RKO (cell line): Measurements from ENCODE around the gene MAN1C1.
"Not testable (repeated sequence)": the region's sequence is repeated elsewhere in the genome, so short reads cannot be mapped to it uniquely, and the experiment has no call there.

ENCODE experiments used
- DNase-seq: peaks from one replicate; pipeline ENCODE4 v3.0.0-alpha.2; 2016; ENCODE audit warnings: low spot score

MAN1C1 gene

DNA sequence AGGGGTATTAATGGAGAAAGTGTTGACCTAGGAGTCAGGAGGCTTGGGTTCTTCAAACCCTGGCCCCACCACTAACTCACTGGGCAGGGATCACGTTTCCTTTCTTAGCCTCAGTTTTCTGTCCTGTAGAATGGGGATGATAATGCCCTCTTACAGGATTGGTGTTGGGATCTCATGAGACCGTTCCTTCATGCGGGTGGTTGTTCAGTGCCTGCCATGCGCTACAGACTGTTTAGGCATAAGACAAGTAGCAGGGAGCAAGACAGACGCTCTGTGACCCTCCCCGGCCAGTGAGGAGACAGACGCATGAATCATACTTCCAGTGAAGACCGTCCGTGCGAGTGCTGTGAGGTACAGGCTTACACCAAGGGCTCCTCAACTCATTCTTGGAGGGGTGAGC, 81.7 kb downstream of the MAN1C1 start:
- DNase-seq, result no peak

- not testable (repeated sequence) for DNase-seq
Observed at GRCh38 chr1:25699059-25699458, 82.5 kb downstream of the MAN1C1 start.

DNA sequence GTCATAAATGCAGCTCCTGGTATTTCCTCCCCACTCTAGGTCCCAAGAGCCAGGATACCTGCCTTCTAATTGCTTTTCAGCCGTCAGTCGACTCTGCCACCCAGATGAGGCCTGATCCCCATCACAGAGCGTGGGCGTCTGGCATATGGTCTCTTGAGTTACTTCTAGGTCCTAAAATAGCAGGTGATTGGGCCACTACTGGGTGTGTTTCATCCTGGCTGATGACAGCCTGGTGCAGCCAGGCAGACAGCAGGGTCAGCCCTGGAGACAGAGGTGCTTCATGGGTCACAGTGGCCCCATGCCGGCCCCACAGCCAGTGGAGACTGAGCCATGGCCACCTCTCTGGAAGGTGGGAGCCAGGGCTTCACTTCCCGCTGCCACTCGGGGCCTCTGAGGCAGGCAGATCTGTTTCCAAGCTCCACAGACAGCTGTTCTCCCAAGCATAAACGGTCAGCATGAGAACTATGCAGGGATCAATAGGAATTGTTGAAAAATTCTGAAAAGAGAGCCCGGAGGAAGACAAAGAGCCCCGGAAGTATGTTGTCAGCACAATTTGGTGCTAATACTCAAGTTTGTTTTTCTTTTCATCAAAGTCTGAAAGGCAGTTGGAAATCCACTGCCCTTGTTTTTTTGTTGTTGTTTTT, 83.0 kb downstream of the MAN1C1 start:
- DNase-seq, result no peak

DNA sequence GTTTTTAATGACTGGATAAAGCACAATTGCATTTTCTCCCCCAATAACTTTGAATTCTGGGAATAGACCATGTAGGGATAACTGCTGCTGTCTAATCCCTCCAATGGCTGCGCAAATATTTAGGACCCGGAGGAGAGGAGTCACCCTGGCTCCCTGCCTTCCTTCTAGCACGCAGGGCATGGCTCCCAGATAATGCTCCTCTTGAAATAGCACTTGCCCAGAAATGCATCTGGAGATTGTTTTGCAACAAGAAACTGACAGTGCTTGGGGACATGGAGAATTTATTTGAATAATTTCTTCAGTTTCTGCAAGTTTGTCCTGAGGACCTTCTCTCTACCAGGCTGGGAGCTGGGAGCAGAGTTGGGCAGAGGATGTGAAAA, 83.5 kb downstream of the MAN1C1 start:
- DNase-seq, result no peak

- no peak for DNase-seq
Observed at GRCh38 chr1:25700626-25701025, 84.0 kb downstream of the MAN1C1 start.

DNA sequence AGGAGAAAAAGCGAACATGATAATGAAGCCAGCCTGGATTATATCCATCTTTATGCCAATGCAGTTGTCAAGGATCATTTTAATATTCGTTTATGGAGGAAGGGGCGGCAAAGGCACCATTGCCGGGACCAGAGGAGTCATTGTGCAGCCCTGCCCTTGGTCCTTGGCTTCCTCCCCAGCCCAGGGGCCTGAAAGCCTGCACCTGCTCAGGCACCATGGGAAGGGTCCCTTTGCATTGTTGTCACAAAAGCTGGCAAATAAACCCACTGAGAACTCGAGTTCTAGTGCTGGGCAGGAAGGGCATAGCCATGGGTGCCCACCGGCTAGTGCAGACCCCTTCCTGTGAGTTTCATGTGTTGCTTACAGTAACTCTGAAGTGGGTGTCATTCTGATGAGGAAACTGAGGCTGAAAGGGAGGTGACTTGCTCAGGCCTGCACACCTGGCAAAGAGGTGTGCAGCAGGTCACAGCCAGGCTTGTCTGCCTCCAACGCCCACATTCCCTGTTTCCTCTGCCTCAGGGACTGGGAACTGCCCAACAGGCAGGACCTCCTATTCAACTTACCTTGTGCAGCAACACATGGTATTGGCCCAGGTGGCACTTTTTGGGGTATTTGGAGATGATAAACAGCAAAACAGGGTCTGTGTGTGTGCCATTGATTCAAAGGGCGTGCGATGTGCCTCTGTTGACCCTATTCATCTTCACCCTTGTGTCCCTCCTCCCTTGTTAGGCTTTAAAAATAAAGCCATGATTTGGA, 84.6 kb downstream of the MAN1C1 start:
- DNase-seq, result no peak

- DNase-seq, result no peak
Observed at GRCh38 chr1:25702101-25702775, 85.6 kb downstream of the MAN1C1 start.

DNA sequence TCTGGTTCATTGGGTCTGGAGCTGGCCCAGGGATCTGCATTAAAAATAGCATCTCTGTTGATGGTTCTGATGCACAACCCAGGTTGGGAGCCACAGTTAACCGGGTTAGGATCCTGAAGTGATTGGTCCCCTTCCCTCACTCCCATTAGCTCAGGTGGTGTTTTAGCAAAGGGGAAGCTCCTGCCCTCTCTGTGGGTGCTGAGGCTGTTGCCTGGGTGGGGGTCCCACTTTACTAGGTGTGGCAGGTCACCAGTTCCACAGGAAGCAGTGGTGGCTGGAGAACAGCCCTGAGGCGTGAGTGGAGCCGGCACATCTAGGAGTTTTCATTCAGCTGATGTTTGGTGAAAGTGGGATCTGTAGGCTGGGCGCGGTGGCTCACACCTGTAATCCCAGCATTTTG, 86.5 kb downstream of the MAN1C1 start:
- DNase-seq, result no peak

DNA sequence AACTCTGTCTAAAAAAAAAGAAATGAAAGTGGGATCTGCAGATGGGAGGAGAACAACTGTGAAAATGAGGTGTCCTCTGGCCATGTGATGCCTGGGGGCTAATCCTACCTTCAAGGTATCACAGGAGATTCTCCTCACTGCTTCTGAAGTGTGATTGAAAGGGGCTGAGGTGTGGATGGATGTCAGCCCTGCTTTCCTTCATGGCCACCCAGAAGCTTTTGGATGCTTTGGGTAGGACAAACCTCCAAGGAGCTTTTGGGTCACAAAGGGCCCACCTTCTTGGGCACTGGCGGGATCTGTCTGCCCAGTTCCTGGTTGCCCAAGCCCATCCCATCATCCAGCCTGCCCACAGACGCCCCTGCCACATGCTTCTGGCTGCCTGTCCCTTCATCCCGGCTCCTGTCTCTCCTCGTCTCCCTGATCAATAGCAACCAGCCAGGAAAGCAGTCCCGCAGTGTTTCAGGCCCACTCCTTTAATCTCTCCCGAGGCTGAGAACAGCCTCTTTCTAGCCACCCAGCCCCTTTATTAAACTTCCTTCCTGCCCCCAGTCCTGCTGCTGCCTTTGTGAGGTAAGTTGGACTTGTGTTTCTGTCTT, 87.2 kb downstream of the MAN1C1 start:
- no peak for DNase-seq

GRCh38 chr1:25704267-25704691, 87.7 kb downstream of the MAN1C1 start:
- no peak for DNase-seq

- no peak for DNase-seq
Observed at GRCh38 chr1:25705699-25706098, 89.1 kb downstream of the MAN1C1 start.

GRCh38 chr1:25706146-25707089, 89.8 kb downstream of the MAN1C1 start:
- DNase-seq, result no peak

DNA sequence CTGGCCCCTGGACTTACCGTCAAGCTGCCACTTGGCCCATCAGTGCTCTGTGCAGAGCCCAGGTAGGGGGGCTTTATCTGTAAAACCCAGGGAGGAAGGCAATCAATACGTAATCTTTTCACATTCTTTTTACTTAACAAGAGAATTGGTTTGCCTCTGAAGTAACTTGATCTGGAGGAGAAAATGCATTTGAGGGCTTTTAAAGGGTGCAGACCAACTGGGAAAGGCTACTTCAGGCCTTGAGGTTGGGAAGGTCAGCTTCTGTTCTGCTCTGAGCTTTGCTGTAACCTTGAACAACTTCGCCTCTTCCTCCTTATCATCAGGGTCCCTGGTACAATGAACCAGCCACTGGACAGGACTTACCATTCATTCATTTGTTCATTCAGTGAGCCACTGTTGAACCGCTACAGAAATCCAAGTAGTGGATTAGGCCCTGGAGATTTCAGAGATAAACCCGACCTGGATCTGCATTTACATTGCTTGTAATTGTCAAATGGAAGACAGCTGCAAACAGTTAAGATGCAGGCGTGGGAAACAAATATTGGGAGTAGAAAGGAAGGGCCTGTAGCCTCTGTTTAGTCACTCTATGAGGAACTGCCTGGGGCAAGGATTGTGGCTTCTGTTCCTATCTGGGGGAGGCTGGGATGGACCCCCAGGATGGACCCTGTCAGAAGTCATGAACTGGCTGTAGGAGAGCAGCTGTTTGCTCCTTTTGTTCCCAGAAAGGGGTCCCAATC, 90.9 kb downstream of the MAN1C1 start:
- no peak for DNase-seq

DNA sequence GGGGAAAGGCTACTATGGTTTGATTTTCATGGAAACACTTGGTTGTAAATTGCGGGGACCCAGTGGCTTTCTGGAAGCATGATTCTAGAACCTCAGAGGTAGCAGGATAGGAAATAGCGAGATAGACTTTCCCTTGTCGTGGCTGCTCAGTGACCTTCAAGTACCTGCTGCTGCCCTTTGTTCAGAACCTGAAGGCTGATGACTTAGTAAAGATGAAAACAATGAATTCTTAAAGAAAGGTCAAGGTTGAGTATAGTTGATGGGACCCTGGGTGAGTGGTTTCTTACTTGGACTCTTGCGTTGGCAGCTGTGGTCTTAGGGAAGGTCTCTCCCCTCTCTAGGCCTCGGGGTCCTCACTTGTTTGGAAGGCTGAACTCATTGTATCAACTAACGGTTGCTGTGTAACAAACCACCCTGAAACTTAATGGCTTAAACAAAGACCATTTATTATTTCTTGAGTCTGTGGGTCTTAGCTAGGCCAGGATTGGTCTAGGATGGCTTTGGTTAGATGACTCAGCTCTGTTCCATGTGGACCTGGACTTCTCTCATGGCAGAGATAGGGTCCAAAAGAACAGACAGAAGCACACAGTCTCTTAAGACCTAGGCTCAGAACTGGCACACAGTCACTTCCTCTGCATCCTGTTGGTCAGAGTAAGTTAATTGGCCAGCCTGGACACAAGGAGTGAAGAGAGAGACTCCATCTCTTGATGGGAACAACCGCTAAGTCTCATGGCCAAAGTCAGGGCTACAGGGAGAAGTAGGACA, 94.2 kb downstream of the MAN1C1 start:
- DNase-seq, result no peak

- no peak for DNase-seq
Observed at GRCh38 chr1:25711555-25712298, 95.1 kb downstream of the MAN1C1 start.

DNA sequence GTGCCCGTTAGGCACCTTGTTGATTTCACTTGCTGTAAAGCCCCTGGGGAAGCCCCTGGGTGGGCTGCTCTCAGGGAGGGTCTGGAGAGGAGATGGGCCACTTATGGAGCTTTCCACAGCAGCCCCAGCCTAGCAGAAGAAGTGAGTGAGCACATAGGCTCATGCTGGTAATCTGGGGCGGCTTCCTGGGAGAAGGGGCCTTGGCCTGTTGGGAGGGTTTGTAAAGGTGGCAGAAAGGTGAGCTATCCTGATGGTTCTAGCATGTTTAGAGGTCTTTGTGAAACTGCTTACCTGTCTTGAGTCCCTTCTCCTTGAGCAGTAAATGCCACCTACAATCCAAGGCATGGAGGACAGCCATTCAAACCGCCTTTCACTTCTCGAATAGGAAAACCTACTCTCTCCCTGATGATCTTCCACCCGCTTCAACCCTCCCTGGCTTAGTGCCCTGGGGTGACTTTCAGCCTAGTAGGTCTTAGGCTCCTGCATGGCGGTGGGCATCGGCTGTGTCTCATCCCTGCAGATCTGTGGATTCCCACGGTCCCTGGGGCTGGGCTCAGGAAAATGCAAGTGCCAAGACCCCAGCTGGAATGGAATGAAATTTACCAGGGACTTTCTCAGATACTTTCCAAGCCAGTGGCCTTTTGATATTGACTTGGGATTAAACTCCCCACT, 95.8 kb downstream of the MAN1C1 start:
- DNase-seq, result no peak

DNA sequence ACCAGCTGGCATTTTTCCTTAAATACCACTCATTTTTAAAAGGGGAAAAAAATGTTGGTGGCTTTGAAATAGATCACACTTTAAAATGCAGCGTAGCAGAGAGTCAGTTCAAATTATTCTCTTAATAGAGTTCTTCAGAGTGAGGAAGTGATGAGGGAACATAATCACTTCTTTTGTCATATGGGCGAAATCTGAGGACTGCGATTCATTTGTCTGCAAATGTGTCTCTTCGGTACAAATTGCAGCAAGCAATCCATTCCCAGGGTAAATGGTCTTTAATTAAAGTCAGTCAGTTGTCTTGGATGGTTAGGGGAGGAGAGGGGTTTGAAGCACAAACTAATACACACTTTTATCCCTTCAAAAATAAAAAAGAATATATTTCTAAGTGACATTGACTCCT, 97.4 kb downstream of the MAN1C1 start:
- DNase-seq, result no peak

DNA sequence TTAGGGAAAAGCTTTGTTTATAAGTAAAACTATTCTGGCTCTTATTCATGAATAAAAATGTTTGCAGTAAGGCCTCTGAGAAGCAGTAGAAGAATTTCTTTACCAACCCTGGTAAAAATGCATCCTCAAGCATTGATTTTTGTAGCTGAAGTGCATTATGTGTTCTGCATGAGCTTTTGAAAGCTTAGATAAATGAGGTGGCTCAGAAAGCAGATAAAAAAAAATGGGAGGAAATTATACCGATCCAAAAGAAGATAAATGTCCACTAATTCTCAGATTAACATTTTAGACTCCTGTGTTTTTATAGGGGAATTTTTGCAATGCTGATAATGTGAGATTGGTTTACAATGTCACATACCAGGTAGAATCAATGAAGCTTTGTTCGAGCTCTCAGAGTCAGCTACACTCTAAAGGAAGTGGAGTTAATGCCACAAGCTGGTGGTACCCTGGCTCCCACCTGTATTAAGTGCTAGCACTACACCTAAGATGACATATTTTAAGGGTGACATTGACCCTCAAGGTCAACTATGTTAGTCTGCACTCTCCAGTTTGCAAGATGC, 97.9 kb downstream of the MAN1C1 start:
- DNase-seq, result no peak

DNA sequence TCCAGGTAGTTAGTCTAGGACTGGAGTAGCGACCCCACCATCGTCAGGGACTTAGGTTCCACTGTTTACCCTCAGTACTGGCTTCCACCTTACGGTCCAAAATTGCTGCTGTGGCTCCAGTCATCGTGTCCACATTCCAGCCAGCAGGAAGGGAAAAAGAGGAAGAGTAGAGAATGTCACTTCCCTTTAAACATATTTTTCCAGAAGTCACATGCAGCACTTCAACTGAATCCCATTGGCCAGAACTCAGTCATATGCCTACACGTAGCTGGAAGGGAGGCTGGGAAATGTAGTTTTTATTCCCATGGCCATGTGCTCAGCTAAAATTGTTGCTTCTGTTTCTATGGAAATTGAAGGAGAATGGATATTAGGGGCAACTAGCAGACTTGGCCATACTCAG, 99.3 kb downstream of the MAN1C1 start:
- no peak for DNase-seq
